Retinal pigment epithelial cell (primary cell): ENCODE data around the gene IKZF5.
A peak's percentile ranks its signal among the peaks of the same experiment; 100 is the strongest.

Experiments used
- DNase-seq: peaks from one replicate; pipeline ENCODE4 v3.0.0-alpha.2; 2010; ENCODE audit warnings: low read depth
- H3K4me3 ChIP-seq: 2 replicates; pipeline ENCODE4 v1.5.1; 2011; ENCODE audit warnings: mild to moderate bottlenecking, low read length, control low read depth, moderate library complexity
- TF ChIP-seq, protein P1 (sequence below): conservative IDR thresholded peaks from 2 replicates; pipeline ENCODE4 v1.5.1; 2011; ENCODE audit warnings: low read depth, low read length, control low read depth, inconsistent platforms

Gene IKZF5, protein sequence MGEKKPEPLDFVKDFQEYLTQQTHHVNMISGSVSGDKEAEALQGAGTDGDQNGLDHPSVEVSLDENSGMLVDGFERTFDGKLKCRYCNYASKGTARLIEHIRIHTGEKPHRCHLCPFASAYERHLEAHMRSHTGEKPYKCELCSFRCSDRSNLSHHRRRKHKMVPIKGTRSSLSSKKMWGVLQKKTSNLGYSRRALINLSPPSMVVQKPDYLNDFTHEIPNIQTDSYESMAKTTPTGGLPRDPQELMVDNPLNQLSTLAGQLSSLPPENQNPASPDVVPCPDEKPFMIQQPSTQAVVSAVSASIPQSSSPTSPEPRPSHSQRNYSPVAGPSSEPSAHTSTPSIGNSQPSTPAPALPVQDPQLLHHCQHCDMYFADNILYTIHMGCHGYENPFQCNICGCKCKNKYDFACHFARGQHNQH

DNA sequence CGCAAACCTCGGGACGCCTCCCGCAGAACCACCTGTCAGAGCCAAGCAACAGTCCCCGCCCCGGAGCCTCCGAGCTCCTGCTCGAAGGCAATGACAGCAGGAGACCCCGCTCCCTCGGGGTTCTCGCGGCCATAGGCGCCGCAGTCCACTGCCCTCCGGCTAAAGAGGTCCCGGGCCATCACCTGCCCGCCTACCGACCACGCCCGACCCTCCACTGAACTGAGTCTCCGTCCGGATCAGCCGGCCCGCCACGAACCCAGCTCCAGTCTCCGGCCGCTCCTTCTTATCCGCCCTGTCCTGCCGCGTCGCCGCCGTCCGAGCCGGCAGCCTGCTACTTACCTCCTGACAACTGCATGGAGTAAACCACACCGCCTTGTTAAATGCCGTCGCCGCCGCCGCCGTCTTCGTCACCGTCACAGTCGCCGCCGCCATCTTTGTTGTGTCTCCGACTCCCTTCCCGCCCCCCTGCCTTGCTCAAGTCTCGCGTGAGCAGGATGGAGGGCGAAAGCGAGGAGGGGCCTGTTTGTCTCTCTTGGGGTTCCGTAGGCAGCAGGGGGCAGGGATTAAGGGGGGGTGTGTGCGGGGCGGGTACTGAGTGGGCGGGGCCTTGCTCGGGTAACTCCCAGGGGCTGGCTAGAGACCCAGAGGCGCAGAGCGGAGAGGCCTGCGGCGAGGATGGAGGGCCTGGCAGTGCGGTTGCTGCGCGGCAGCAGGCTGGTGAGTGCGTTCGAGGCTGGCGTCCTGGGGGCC, at the start of gene IKZF5, which contains the start of gene ACADSB:
Gene IKZF5 (minus strand): TSS at position 441 of the 750 bp plus-strand sequence. CDS start 10,170 bp downstream, outside the sequence.
Gene ACADSB (plus strand): TSS at position 652 of the 750 bp plus-strand sequence. CDS start 24 bp downstream, at position 676.
- TF ChIP-seq, protein P1, sequence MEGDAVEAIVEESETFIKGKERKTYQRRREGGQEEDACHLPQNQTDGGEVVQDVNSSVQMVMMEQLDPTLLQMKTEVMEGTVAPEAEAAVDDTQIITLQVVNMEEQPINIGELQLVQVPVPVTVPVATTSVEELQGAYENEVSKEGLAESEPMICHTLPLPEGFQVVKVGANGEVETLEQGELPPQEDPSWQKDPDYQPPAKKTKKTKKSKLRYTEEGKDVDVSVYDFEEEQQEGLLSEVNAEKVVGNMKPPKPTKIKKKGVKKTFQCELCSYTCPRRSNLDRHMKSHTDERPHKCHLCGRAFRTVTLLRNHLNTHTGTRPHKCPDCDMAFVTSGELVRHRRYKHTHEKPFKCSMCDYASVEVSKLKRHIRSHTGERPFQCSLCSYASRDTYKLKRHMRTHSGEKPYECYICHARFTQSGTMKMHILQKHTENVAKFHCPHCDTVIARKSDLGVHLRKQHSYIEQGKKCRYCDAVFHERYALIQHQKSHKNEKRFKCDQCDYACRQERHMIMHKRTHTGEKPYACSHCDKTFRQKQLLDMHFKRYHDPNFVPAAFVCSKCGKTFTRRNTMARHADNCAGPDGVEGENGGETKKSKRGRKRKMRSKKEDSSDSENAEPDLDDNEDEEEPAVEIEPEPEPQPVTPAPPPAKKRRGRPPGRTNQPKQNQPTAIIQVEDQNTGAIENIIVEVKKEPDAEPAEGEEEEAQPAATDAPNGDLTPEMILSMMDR, result no peak
- DNase-seq, result peak; percentile 94
- H3K4me3 ChIP-seq, result peak within 1 kb of the TSS; percentile 93

DNA sequence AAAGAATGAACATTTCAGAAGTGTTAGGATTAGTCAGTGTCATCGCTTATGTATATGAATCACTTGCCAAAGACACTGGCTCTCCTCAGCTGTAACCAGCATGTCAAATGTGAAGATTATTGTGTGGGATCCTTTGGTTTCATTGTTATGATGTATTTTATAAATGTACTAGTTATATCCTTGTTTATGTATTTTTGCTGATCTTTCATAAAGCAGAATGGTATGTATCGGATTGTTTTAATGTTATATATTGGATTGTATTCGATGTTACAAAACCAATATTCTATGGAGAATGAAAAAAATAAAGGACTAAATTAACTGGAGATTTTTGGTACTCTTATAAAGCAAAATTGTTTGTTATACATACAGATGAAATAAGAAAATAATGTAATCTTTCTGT, 49.4 kb upstream of the IKZF5 start:
- no peak for DNase-seq
- TF ChIP-seq, protein P1, result no peak
- no peak overlapping the region for H3K4me3 ChIP-seq

DNA sequence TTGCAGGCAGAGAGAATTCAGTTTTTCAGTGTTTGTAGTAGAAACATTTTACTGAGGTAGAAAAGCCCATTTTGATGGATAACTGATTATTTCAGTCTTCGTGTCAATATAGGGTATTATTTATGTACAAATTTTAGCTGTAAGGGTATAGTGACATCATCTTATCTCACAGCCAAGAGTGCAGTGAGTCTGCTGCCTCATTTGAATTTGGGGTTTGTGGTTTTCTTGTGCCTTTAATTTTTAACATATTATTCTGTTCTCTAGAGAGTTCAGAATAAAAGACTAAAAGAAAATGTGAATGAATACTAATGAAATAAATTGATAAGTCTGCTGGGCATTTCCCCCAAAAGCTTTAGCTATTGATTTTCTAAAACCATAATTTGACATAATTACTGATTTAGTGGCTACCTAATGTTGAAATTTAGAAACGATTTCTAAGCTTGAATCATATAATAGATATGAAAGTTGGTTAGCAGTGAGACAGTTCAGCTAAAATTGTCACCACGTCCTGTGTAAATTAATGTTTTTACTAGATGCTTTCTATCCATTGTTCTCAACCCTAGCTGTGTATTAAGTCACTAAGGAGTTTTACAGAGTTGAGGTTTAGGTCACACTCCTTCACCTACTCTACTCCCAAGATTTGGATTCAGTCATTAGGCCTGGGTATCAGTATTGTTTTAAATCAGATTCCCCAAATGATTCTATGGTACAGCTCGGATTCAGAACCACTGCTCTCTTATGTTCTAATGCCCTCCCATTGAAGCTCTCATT, 37.6 kb upstream of the IKZF5 start:
- DNase-seq, result no peak
- H3K4me3 ChIP-seq, result no peak overlapping the region
- TF ChIP-seq, protein P1, result no peak

DNA sequence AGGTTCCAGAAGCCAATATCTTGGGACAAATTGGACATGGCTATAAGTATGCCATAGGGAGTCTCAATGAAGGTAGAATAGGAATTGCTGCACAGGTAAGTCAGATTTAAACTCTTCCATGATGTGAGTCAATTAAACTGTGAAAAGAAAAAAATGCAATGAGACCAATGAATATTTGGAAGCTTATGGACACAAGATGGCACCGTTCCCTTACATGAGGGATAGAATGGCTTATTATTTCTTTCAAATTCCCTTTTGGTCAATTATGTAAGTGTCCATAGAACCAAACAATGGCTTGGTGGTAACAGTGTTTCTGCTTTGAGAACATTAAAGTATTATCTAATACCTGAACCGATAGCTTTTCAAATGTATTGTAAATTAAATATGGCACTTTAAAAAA, 35.8 kb upstream of the IKZF5 start:
- no peak overlapping the region for H3K4me3 ChIP-seq
- TF ChIP-seq, protein P1, result peak; percentile 36
- DNase-seq, result no peak

DNA sequence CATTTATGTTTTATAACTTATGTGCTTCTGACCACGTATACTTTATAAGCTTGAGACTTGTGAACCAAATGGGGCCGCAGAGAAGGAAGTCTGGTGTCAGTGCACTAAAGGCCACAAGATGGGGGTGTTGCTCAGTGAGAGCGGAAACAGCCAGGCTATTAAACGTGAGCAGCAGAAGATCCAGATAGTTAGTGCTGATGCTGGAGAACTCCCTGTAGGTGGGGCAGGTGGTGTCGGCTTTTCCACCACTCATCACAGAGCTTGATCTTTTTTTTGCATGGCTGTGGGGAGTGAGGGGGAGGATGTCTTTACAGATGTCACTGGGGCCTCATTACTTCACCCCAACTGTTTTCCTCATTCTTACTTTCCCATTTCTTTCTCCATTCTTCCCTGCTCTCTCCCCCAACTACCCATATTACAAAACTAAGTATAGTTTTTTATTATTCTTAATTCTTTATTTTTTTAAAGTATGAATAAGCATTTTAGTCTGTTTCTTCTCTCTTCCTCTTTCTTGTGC, 34.9 kb upstream of the IKZF5 start:
- H3K4me3 ChIP-seq, result no peak overlapping the region
- DNase-seq, result peak; percentile 15
- TF ChIP-seq, protein P1, result peak; percentile 85

DNA sequence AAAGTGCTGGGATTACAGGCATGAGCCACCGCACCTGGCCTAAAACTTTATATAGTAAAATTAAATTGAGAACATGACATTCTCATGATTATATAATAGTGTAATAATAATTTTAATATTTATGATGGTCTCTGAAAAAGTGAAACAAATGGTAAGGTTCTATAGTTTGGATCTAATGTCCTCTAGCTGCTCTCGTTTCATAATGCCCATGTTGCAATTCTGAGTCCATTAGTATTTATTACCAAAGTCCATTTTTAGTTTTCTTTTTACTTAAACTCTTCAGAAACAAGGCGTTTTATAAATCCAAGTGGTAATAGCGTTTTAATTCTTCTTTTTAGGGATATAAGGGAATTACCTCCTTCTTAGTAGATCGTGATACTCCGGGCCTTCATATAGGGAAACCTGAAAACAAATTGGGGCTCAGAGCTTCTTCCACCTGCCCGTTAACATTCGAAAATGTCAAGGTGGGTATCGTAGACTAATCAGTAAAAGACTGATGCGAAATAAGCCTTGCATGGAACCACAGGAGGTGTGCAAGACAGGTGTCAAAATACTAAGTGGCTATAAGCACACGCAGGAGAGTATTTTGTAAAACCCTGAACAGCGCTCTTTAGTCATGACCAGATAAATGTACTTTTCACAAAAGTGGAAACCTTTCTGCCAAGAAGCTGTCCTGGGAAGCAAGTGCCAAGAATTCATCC, 34.3 kb upstream of the IKZF5 start:
- H3K4me3 ChIP-seq, result no peak overlapping the region
- TF ChIP-seq, protein P1, result no peak

More for the DNA sequence above, 34.3 kb upstream of the IKZF5 start:
- DNase-seq, result no peak
